ENCODE measurements around the gene PCYT1A. TPM values are rescaled to one million over a fixed set of nuclear protein-coding genes. Genes with fewer than 3 reads are reported as not detected.

Gene PCYT1A
- total and polyA plus RNA-seq, 10 of the 15 experiments (the other 5 are each of a cell fraction or from before 2014, with no cell fraction given), result 10.8 to 64.3 (median 48.6) TPM

DNA sequence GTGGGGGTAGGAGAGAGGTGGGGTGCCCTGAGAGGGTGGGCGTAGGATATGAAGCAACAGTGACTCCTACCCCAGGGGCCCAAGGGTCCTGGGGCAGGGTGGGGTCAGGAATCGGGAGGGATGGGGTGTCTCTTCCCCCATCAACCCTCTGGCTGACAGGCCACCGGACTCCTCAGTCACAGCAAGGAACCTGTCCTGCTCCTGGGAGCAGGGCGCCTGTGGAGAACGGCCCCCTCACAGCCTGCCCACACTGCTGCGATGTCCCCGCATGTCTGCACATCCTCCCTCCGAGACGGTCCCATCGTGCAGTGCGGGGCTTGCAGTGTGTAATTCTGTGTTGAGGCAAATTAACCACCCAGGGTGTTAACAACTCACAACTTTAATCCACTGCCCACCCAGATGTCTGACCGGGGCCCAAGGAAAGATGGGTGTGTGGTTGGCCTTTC is 48.0 kb upstream of the PCYT1A start (continued):
- TF ChIP-seq, protein P1, sequence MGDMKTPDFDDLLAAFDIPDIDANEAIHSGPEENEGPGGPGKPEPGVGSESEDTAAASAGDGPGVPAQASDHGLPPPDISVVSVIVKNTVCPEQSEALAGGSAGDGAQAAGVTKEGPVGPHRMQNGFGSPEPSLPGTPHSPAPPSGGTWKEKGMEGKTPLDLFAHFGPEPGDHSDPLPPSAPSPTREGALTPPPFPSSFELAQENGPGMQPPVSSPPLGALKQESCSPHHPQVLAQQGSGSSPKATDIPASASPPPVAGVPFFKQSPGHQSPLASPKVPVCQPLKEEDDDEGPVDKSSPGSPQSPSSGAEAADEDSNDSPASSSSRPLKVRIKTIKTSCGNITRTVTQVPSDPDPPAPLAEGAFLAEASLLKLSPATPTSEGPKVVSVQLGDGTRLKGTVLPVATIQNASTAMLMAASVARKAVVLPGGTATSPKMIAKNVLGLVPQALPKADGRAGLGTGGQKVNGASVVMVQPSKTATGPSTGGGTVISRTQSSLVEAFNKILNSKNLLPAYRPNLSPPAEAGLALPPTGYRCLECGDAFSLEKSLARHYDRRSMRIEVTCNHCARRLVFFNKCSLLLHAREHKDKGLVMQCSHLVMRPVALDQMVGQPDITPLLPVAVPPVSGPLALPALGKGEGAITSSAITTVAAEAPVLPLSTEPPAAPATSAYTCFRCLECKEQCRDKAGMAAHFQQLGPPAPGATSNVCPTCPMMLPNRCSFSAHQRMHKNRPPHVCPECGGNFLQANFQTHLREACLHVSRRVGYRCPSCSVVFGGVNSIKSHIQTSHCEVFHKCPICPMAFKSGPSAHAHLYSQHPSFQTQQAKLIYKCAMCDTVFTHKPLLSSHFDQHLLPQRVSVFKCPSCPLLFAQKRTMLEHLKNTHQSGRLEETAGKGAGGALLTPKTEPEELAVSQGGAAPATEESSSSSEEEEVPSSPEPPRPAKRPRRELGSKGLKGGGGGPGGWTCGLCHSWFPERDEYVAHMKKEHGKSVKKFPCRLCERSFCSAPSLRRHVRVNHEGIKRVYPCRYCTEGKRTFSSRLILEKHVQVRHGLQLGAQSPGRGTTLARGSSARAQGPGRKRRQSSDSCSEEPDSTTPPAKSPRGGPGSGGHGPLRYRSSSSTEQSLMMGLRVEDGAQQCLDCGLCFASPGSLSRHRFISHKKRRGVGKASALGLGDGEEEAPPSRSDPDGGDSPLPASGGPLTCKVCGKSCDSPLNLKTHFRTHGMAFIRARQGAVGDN (IDR thresholded peaks at IDR 0.05), result no peak
- no peak for TF ChIP-seq NBN (IDR thresholded peaks at IDR 0.05)
- no peak for TF ChIP-seq ZBED1 (IDR thresholded peaks at IDR 0.05; ENCODE audit: borderline replicate concordance)
- TF ChIP-seq RBBP5 (conservative IDR thresholded peaks at IDR 0.05), result no peak
- no peak for TF ChIP-seq FOS (IDR thresholded peaks at IDR 0.05; ENCODE audit: borderline replicate concordance, extremely low read depth, insufficient read length)
- TF ChIP-seq ATF7 (IDR thresholded peaks at IDR 0.05; ENCODE audit: low read depth), result no peak
- TF ChIP-seq HDAC6 (IDR thresholded peaks at IDR 0.05; ENCODE audit: unreplicated experiment), result no peak

DNA sequence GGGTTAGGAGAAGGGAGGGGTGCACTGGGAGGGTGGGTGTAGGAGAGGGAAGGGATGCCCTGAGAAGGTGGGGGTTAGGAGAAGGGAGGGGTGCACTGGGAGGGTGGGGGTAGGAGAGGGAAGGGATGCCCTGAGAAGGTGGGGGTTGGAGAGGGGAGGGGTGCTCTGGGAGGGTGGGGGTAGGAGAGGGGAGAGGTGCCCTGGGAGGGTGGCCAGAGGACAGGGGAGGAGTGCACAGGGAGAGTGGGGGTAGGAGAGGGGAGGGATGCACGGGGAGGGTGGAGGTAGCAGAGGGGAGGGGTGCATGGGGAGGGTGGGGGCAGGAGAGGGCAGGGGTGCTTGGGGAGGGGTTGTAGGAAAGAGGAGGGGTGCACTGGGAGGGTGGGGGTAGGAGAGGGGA is 47.5 kb upstream of the PCYT1A start:
- H3K27me3 ChIP-seq (replicated peaks in 1 of 2; ENCODE audit: control insufficient read depth in 2 of 2, insufficient read depth in 2 of 2, low read length in 1 of 2), result no peaks in the 10 kb centered on the region
- ChIA-PET CTCF (no interaction called here), SMC1A (ENCODE audit: uncharacterized antibody, unreplicated experiment) (no interaction called here), POLR2A (no interaction called here), RAD21 (ENCODE audit: unreplicated experiment) (no interaction called here)
- no peak overlapping the region for H3K4me2 ChIP-seq (ENCODE audit: control insufficient read depth, insufficient read depth)
- H3K36me3 ChIP-seq (ENCODE audit: control insufficient read depth in 2 of 2, insufficient read depth in 2 of 2, low read length in 1 of 2), result no peaks in the 10 kb centered on the region
- DNase-seq (ENCODE audit: low read depth, low spot score) (no peak), FAIRE-seq (no peak), ATAC-seq (no peak)
- no peaks in the 10 kb centered on the region for H3K4me1 ChIP-seq (ENCODE audit: control insufficient read depth, insufficient read depth, low read length)
- no peak overlapping the region for H2AFZ ChIP-seq (ENCODE audit: control insufficient read depth, low read depth, low read length)
- H3K9ac ChIP-seq (ENCODE audit: control insufficient read depth, insufficient read depth, low read length), result no peak overlapping the region
- BruUV-seq (replicated peaks), result no TSS peak
- no peak for TF ChIP-seq SPI1 (IDR thresholded peaks at IDR 0.05; ENCODE audit: borderline replicate concordance, insufficient read depth, low read depth, low read length)
- no peak overlapping the region for H3K27ac ChIP-seq (ENCODE audit: control insufficient read depth, insufficient read depth)
- H4K20me1 ChIP-seq (ENCODE audit: control insufficient read depth, insufficient read depth), result no peaks in the 10 kb centered on the region
- intact Hi-C loops (cut with micrococcal nuclease; ENCODE audit: unreplicated experiment), result no loop called here
- H3K4me3 ChIP-seq, result no peak overlapping the region
- H3K79me2 ChIP-seq (ENCODE audit: control insufficient read depth, insufficient read depth, low read length), result no peaks in the 10 kb centered on the region
- in situ Hi-C loops (cut with MboI), result no loop called here
- WGBS (ENCODE audit: insufficient coverage, insufficient replicate concordance, low lambda C conversion rate, missing lambda C conversion rate), result no CpG with 5 or more reads among the region's 1 CpG
- no peaks in the 10 kb centered on the region; the same call in 2 of the 3 replicates for H3K9me3 ChIP-seq (replicated peaks; ENCODE audit: control insufficient read depth, insufficient read depth, low read length)

Data from GM12878 (cell line).